Pulmonary artery endothelial cell (primary cell): Measurements from ENCODE around the gene PAM. TPM values are rescaled to one million over a fixed set of nuclear protein-coding genes. Genes with fewer than 3 reads are reported as not detected.
A peak's percentile ranks its signal among the peaks of the same experiment; 100 is the strongest.

Experiments
- DNase-seq: peaks from one replicate; pipeline ENCODE4 v3.0.0-alpha.2; 2011; ENCODE audit warnings: low read depth, low spot score
- total RNA-seq: library from RNA; depleted of rRNA; stranded (reverse); fragments of >200 nt; gene quantifications from 2 replicates; pipeline ENCODE4 v1.2.3, GENCODE V29; 2014

Gene PAM
- total RNA-seq, 1 donor from 2014 or later, result 229 TPM

DNA sequence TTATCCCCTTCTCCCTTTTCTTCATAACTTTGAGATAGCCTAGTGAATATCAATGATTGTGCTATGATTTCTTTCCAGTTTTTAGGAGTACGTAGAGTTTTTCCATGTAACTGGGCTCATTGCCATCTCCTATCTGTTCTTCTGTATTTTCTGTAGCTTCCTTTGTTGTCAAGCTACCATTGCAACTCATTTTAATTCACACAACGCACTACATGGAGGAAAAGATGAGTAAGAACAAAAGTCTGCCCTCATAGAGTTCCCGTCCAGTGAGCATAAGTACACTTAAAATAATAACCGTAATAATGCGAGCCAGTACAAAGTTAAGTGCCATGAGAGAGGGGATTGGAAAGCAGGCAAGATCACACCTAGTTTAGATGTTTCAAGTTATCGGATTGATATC is 177.7 kb downstream of the PAM start:
- DNase-seq, result no peak

GRCh38 chr5:102933316-102933715 is 178.2 kb downstream of the PAM start:
- DNase-seq, result no peak

DNA sequence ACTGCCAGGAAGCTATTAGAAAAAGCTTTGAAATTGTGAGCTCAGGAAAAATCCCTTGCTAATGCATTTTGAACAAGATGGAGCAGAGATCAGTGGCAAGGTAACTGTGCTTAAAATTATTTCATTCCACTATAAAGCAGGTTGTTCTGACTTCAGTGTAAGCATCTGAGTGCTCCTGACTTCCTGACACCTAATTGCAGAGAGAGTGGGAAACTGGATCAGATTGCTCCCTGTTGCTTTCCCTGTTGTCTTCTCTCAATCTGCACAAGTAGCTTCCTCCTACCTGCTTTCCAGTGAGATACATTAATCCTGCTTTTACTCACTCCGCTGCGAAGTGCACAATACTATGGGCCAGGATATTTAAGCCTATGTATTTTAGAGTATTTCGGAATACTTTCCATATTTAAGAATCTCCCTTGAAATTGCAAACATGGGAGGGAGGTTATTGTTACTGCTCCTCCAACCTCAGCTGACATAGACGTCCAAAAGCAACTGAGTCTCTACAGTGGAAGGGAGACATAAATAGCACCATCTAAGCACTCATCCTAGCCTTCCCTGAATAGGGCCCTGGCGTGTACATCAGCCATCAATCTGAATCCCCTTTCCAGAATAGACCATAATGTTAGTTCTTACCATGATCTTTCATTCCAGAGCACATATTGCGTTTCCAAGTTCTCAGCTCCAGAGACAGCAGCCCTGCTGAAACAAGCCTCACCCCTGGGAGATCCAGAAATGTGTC is 178.8 kb downstream of the PAM start:
- DNase-seq, result no peak

DNA sequence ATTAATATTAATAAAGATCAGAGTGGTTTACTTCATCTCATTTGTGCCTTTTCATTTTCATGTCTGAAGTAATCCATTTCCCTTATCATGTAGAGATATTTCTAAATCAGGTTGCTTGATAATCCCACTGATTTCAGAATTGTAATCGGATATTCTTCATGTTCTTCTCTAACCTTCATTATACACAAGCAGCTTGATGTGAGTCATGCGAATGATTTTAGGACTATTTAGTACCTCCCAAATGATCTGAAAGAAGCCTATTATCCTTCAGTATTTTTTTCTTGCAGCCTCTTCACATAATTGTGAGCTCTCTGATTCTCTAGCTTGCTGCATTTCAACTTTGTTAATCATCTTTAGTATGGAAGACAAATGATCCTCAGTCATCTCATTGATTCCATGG is 182.8 kb downstream of the PAM start:
- DNase-seq, result no peak

DNA sequence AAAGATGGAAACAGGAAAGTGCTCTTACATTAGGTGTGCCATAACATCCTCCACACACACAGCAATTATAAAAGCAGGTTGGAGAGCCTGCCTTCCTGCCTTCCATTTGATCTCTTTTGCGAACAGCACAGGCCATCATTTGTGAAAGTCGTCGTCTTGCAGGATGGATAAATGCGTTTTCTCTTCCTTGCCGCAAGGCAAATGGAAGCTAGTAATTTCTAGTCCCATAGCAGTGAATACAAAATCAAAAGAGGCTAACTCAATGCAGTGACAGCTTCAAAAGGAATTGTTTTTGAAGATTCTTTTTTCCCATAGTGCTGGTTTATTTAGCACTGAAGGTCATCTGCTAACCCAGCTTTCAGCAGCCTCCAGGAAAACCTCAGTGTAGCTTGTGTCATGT is 186.0 kb downstream of the PAM start:
- no peak for DNase-seq

DNA sequence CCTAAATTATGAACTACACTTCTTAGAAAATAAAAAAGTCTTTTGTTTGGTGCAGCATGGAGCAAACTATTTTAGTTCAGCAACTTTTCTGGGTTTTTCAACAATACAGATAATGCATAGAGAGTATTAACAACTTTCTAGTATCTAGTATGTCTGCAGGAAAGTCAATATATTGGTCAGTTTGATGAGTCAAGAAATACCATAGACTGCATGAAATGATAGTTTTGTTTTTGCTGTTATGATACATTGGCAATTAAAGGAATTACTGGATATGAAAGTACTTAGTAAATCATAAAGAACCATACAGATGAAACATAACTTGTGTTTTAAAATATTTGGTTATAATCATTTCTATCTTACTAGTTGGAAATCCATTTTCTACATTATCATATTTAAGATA is 191.3 kb downstream of the PAM start:
- DNase-seq, result no peak

GRCh38 chr5:102946971-102947370 is 191.9 kb downstream of the PAM start:
- DNase-seq, result no peak

DNA sequence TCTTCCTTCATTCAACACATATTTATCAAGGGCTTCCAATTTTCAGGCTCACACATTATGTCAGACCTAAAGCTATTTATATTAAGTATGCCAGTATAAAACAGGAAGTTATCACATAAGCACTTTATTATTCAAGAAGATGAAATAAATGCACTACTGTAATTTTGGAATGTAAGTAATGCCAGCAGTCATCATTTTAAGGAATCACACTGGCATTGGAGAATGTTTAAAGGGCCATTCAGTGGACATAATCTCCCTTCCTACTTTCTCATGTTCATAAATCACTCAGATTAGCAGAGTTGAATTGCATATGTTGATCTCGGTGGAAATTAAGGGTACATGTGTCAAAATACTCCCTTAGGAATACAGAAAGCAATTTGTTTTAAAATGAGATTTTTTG is 200.4 kb downstream of the PAM start:
- no peak for DNase-seq

DNA sequence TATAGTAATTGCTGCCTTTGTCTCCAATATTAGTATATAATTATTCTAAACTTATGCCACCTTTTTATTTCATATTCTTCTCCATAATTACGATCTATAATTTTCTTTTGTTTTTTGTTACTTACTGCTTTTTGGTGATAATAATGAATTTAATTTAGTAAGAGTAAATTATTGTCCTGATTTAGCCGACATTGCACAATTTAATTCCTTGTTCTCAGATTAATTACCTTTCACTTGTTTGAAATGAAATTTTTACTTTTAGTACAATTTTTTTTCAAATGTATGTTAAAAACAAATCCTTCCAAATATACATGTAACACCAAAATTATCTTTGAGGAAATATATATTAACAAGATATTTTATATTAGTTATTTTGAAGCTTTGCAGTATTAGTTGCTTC is 201.5 kb downstream of the PAM start:
- DNase-seq, result no peak

- no peak for DNase-seq
These were observed 202.0 kb downstream of the PAM start for GRCh38 chr5:102957141-102957540.

- no peak for DNase-seq
These were observed 203.4 kb downstream of the PAM start for GRCh38 chr5:102958481-102959011.

DNA sequence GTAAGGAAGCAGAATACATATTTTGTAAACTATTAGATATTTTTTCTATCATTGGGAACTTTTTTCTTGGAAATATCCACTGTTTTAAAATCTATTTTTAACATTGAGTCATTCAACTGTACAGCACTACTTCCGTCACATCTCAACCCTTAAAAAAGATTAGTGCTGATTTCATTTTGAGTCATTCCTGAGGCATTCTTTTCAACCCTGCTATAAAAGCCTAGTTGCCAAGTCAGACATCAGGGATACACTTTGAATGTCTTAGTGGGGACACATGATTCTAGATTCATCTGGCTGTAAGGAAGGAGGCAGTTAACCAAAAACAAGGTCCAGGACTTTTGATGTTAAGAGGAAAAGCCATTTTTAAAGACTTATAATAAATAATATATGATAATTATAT is 203.9 kb downstream of the PAM start:
- peak; percentile 70 for DNase-seq

- DNase-seq, result no peak
These were observed 206.6 kb downstream of the PAM start for GRCh38 chr5:102961671-102962070.

- no peak for DNase-seq
These were observed 210.5 kb downstream of the PAM start for GRCh38 chr5:102965653-102966052.

- DNase-seq, result no peak
These were observed 214.5 kb downstream of the PAM start for GRCh38 chr5:102969641-102970040.

DNA sequence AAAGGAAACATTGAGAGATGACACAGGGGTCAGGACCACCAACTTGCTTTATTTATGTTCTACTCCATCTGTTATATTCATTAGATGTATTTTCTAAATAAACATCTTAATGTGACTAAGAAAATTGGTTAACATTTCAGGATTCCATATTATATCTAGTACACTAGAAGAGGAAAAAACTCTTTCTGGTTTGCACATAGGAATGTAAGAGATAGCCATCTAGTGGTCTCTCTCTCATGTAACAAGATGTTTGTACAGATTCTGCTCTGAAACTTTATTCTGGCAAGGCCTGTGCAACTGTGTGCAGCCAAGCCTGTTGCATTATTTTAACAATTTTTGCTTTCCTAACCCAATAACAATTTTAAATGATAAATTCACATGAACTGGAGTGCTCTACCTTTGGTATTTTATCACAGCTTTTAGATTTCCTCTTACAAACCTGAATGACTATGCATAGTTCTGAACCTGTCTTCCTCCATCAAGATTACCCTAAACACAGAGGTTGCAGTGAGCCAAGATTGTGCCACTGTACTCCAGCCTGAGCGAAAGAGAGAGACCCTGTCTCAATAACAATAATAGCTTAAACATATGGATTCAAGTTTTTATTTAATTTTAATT is 216.7 kb downstream of the PAM start:
- no peak for DNase-seq

GRCh38 chr5:102974177-102974576 is 219.1 kb downstream of the PAM start:
- no peak for DNase-seq

GRCh38 chr5:102975045-102975444 is 219.9 kb downstream of the PAM start:
- no peak for DNase-seq

DNA sequence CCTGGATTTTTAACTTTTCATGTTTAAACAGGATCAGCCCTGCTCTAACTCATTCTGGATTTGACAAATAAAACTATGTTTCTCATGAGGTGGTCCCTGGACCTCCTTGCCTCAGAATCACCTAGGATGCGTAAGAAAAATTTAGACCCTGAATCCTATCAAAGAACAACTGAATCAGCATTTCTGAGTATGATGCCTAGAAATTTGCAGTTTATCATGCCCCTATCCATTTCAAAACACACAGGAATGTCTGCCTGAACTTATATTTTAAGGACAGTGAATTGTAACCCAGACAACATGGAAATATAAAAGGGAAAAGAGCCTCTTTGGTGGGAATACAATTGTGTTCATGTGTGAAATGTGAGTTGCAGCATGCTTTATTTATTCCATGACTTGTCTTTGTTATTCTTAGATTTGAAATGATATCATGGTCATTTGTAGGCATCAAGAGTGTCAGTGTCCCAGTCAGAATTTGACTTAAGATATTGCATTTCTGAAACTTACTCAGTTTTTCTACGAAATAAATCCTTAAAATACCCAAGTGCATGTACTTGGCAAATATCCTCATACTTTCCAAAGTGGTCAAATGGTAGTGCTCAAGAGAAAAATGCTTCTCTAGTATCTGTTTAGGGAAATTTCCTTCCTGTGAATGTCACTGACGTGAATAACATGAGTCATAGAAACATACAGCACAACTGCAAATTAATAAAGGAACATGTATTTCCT is 220.5 kb downstream of the PAM start:
- DNase-seq, result no peak

GRCh38 chr5:102981957-102982635 is 227.0 kb downstream of the PAM start:
- DNase-seq, result no peak

- DNase-seq, result no peak
These were observed 231.0 kb downstream of the PAM start for GRCh38 chr5:102986074-102986473.

DNA sequence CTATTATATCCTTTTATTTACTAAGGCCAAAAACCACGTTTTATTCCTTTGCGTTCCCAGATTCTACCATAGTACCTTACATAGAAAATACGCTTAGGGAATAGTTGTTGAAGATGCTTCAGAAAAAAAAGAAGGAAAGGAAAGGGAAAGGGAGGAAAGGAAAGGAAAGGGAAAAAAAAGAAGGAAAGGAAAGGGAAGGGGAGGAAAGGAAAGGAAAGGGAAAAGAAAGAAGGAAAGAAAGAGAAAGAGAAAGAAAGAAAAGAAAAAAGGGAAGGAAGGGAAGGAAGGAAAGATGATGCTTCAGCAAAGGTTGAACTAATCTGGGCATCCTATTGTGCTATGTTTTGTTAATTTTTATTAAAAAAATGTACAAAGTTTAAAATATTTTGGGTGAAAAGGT is 233.4 kb downstream of the PAM start:
- DNase-seq, result no peak
